HG02973 (cell line): ENCODE results near the gene MBD1.
"Not testable (repeated sequence)": the region's sequence is repeated elsewhere in the genome, so short reads cannot be mapped to it uniquely, and the experiment has no call there.

Source experiments
- ATAC-seq: cut with Tn5 transposase; IDR thresholded peaks from one replicate; pipeline ENCODE4 v1.9.1; 2021; ENCODE audit warnings: moderate library complexity; ENCODE audit not compliant: unreplicated experiment

The MBD1 gene

GRCh38 chr18:50281295-50281971 lies at the start of gene MBD1:
MBD1 (minus strand) TSS chr18:50281523; CDS start chr18:50279992, 1,531 bp downstream.
- peak; percentile 86 for ATAC-seq

DNA sequence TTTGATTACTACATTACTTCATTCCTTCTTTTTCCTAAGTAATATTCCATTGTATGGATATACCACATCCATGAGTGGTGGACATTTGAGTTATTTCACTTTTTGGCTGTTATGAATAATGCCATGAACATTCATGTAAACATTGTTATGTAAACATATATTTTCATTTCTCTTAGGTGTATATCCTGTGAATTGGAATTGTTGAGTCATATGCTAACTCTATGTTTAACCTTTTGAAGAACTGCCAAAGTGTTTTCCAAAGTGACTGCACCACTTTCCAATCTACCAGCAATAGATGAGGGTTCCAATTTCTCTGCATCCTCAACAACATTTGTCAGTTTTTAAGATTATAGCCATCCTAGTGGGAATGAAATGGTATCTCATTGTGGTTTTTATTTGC lies 48.9 kb upstream of the MBD1 start:
- ATAC-seq, result no peak

GRCh38 chr18:50327983-50328382 lies 46.7 kb upstream of the MBD1 start:
- ATAC-seq, result no peak

GRCh38 chr18:50320719-50321118 lies 39.4 kb upstream of the MBD1 start:
- no peak for ATAC-seq

GRCh38 chr18:50315100-50315871 lies 34.0 kb upstream of the MBD1 start:
- ATAC-seq, result peak; percentile 78

DNA sequence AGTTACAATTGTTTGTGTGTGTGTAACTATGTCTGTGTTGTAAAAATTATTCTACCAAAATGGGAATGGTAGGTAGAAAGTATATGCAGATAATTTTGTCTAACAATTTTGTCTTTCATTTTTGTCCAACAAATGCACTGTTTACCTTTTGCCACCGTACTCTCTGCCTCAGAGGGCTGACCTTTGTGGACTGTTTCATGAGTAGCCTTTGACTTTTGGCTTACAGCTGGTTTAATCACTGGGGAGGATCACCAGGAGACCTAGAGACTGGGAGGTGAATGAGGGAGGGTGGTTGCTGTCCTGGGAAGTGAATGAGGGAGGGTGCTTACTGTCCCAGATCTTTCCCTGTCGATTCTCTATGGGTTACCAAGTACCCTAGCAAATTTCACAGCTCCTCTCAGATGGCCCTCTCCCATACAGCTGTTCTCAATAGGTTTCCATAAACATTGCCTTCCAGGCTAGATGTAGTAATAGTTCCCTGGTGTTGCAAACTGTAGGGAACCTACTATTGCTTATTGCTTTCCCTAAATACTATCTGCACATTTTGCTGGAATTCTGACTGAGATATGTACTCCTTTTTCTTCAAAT lies 32.6 kb upstream of the MBD1 start:
- ATAC-seq, result no peak

DNA sequence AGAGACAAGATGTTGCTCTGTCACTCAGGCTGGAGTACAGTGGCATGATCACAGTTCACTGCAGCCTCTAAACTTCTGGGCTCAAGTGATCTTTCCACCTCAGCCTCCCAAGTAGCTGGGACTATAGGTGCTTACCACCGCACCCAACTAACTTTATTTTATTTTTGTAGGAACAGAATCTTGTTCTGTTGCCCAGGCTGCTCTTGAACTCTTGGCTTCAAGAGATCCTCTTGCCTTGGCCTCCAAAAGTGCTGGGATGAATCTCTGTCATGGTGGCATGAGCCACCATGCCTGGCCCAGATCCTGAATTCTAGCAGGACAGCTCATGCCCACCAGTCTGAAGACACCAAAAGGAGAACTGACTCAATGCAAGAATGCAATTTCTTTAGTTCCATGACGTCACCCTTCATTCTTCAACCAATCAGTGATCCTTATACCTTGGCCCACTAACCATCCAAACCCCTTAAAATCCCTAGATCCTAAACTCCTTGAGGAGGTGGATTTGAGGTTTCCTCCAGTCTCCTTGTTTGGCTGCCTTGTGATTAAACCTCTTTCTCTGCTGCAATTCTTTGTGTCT lies 31.8 kb upstream of the MBD1 start:
- peak; percentile 37 for ATAC-seq

DNA sequence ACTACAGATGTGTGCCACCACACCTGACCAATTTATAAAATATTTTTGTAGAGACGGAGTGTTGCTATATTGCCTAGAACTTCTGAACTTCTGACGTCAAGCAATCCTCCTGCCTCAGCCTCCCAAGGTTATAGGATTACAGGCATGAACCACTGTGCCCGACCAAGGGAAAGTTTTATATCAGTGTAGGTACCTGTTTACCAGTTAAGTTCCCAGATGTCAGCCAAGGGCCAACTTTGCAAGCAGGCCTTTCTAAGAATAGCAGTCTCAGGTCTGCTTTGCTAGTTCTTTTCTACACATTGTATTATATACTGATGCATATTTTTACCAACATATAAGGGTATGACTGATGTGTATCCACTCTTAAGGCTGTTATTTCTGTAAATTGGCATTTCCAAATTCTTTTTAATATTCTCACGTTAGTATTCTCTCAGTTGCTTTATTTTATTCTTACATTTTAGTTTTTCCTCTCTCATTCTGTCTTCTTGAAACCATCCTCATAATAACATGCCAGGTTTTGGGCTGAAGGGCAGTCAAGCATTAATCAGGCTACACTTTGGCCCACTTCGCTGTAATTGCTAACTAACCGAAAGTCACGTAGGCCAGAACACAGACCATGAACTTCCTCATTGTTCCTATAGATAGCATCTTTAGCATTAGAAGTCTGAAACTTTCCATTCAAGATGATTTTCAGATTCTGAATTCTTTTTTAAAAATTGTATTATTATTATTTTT lies 31.1 kb upstream of the MBD1 start:
- ATAC-seq, result peak; percentile 55

DNA sequence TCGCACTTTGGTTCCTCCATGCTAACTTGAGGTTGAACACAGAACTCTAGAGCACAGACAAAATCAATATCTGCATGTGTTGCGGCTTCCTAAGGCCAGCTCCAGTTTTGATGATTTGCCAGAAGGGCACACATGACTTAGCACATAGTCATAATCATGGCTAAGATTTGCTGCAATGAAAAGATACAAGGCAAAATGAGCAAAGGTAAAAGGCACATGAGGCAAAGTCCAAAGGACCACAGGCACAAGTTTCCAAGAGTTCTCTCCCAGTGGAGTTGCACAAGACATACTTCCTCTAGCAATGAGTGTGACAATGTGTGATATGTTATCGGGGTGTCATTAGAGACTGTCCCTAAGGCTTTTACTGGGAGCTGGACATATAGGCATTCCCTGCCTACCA lies 30.3 kb upstream of the MBD1 start:
- ATAC-seq, result no peak

DNA sequence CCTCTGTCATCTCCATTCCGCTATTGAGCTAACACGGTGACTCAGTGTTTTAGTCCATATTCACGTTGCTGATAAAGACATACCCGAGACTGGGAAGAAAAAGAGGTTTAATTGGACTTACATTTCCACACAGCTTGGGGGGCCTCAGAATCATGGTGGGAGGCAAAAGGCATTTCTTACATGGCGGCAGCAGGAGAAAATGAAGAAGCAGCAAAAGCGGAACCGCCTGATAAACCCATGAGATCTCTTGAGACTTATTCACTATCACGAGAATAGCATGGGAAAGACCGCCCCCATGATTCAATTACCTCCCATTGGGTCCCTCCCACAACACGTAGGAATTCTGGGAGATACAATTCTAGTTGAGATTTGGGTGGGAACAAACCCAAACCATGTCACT lies 28.8 kb upstream of the MBD1 start:
- ATAC-seq, result no peak

GRCh38 chr18:50308851-50309250 lies 27.5 kb upstream of the MBD1 start:
- not testable (repeated sequence) for ATAC-seq

GRCh38 chr18:50307738-50308470 lies 26.6 kb upstream of the MBD1 start:
- ATAC-seq, result peak; percentile 90

DNA sequence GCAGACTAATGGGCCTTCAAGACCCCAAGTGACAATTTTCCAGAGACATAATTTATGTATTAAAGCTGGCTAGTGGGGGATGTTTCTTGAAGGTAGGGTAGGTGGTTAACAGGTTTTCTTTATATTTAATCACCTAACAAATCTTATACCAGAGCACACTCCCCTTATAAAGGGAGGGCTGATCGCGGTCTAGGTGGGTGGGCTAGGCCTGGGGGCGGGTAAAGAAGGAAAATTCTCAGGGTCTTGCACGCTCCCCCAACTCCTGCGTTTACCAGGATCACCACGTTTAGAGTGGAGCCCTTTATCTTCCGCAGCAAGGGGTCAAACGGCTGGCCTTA lies 26.0 kb upstream of the MBD1 start:
- ATAC-seq, result no peak

DNA sequence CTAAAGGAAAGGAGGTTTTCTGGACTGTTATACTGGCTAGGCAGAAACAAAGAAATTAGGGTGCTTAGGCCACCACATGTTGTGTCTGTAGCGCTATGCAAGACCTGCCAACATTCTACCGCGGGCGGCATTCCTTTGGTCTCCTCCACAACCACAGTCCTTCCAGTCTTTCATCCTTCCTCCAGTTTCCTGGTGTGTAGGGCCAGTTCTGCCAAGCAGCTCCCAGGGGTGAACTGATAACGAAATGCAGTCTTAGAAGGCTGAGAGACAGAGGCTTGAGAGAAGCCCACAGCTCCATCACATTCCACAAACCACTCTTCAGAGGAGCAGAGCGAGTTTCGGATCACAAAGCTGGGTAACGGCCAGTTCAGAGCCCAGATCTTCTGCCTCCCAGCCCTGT lies 25.6 kb upstream of the MBD1 start:
- no peak for ATAC-seq

DNA sequence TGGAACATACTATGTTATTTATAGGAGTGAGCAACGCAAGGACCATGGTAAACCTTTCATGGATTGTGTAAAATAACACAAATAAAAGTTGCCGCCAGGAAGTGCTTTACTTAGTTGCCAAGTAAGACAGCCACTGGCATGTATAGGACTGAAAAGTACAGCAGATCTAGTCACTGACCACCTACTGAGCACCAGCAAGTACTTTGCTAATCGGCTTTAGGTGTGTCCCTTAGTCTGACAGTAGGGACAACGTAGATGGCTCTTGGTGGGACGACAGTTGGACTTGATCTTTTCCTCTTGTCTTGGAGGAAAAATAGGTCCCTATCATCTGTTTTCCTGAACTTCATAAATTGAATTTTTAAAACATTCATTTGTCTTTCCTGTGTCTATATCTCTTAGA lies 19.8 kb upstream of the MBD1 start:
- no peak for ATAC-seq

- ATAC-seq, result no peak
Observed at GRCh38 chr18:50299626-50300388, 18.5 kb upstream of the MBD1 start.

DNA sequence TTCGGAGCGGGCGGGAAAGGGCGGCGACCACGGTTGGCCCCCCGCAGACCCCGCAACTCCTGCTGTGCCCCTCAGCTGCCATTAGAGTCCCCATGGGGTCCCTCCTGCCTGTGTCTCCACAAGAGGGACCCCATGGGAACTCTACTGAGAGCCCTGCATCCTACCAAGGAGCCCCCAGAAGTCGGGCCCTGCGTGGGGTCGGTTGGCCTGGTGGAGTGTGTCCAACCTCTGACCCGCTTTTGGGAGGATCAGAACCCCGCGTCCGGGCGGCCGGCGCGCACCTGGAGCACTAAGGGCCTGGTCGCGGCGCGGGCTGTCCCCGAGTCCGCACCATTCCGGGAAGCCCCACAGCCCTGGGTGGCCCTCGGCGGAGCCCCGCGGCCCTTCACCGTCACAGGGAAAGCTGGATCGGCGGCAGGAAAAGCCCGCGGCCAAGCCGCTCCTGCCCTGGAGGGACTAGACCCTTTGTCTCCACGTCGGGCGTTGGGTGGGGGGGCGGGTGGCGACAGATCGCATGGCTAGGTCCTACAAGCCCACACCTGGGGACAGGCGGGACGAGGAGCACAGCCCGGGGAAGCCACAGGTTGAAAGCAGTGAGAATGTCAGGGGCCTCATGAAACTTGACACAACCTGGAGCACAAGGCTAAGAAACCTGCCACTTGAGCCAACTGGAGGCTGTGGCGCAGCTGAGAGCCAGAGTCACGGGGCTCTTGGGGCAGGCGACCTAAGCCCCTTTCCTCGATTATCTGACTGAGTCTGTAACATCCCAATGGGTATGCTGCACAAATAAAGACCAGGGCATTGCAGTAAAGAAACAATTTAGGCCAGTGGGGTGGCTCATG lies 17.3 kb upstream of the MBD1 start:
- ATAC-seq, result no peak

GRCh38 chr18:50297621-50298442 lies 16.5 kb upstream of the MBD1 start:
- peak; percentile 99 for ATAC-seq
